ENCODE results near the gene AFMID.

Gene AFMID

DNA sequence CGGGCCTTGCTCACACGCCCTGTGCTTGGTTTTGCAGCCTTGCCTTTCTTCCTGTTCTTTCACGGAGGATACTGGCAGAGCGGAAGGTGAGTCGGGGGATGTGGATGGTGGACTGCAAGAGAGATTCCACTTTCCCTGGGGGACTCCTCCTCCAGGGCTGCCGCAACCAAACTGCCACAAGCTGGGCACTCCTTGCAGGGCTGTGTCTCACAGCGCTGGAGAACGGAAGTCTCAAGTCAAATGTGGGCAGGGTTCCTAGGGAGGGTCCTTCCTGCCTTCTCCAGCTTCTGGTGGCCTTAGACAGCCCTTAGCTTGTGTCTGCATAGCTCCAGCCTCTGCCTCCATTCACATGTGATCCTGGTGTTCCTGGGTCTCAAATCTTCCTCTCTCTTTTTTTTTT is 15.5 kb downstream of the AFMID start:
- no peak overlapping the region for H3K4me3 ChIP-seq (ENCODE audit: low read depth, low read length)
- TF ChIP-seq CTCF (IDR thresholded peaks at IDR 0.05; ENCODE audit: insufficient read depth, low read depth, low read length, missing control alignments) = no peak
- no peak for DNase-seq (ENCODE audit: low read depth)

DNA sequence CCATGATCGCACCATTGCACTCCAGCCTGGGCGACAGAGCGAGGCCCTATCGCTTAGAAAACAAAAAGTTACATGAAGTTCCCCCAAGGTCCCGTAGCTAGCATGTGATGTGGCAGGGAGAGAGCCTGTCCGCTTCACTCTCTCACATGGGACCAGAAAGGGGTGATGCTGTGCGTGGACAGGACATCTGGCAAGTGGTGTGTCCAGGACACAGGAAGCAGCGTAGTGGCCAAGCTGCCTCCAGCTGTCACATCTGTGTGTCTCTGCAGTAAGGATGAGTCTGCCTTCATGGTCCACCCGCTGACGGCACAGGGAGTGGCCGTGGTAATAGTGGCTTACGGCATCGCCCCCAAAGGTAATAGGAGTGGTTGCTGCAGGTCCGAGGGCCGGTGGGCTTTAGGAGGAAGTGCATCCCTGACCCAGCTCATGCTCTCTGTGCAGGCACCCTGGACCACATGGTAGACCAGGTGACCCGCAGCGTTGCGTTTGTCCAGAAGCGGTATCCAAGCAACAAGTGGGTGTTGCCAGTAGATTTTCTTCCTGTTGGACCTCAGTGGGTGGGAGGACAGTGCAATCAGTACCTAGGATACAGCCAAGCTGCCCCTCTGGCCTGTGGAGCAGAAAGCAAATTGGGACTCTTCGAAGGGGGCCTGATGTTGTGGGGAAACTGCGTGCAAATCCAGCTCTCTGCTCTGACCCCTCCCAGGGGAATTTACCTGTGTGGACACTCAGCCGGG is 17.4 kb downstream of the AFMID start:
- DNase-seq (ENCODE audit: low read depth) = no peak
- TF ChIP-seq CTCF (IDR thresholded peaks at IDR 0.05; ENCODE audit: insufficient read depth, low read depth, low read length, missing control alignments) = no peak
- no peak overlapping the region for H3K4me3 ChIP-seq (ENCODE audit: low read depth, low read length)

DNA sequence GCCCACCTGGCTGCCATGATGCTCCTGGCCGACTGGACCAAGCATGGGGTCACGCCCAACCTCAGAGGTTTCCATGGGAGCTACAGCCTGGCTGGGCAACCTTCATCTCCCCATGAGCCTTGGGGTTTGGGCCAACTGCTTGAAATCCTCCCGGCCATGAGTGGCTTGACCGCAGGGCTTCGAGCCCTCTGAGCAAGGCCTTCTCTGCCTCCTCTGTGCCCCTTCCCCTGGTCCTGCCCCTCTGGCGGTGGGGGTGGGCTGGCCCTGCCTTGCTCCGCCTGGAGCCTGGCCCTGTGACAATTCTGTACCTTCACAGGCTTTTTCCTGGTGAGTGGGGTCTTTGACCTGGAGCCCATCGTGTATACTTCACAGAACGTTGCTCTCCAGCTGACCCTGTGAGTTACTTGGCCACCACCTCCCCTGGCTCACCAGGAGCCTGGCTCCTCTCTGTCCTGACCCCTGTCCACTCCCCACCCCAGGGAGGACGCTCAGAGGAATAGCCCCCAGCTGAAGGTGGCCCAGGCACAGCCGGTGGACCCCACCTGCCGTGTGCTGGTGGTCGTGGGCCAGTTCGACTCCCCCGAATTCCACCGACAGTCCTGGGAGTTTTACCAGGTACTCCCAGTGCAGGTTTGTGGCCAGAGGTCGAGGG is 18.1 kb downstream of the AFMID start:
- H3K4me3 ChIP-seq (ENCODE audit: low read depth, low read length) = no peak overlapping the region
- DNase-seq (ENCODE audit: low read depth) = no peak
- TF ChIP-seq CTCF (IDR thresholded peaks at IDR 0.05; ENCODE audit: insufficient read depth, low read depth, low read length, missing control alignments) = no peak

DNA sequence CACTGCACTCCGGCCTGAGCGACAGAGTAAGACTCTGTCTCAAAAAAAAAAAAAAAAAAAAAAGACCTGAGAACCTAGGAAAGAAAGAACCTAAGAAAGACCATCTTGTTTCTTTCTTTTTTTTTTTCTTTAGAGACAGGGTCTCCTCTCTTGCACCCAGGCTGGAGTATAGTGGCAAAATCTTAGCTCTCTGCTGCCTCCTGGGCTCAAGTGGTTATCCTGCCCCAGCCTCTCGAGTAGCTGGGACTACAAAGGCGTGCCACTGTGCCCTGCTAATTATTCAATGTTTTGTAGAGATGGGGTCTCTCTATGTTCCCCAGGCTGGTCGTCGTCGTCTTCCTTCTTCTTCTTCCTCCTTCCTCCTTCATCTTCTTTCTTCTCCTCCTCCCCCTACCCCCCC is 19.1 kb downstream of the AFMID start:
- DNase-seq (ENCODE audit: low read depth) = no peak
- TF ChIP-seq CTCF (IDR thresholded peaks at IDR 0.05; ENCODE audit: insufficient read depth, low read depth, low read length, missing control alignments) = peak; percentile 1
- H3K4me3 ChIP-seq (ENCODE audit: low read depth, low read length) = no peak overlapping the region

DNA sequence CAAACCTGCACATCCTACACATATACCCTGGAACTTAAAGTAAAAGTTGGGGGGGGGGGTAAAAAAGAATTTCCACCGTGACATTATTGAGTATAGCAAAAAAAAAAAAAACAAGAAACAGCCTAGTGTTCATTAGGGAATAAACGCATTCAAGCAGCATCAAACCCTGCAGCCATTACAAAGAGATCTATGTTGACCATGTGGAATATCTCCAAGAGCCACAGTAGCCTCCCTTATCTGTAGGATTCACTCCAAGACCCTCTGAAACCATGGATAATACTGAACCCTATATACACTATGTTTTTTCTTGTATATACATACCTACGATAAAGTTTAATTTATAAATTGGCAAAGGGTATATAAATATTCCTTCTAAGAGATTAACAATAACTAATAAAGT is 21.3 kb downstream of the AFMID start:
- no peak for TF ChIP-seq CTCF (IDR thresholded peaks at IDR 0.05; ENCODE audit: insufficient read depth, low read depth, low read length, missing control alignments)
- no peak overlapping the region for H3K4me3 ChIP-seq (ENCODE audit: low read depth, low read length)
- DNase-seq (ENCODE audit: low read depth) = no peak

GRCh38 chr17:78210111-78210510 is 22.9 kb downstream of the AFMID start:
- no peak for DNase-seq (ENCODE audit: low read depth)
- no peak overlapping the region for H3K4me3 ChIP-seq (ENCODE audit: low read depth, low read length)
- TF ChIP-seq CTCF (IDR thresholded peaks at IDR 0.05; ENCODE audit: insufficient read depth, low read depth, low read length, missing control alignments) = no peak
